GM11168 (cell line): ENCODE data around the gene ABLIM2.

Experiments used
- in situ Hi-C: fragments of 300-500 bp; cut with MboI; formaldehyde crosslinking; loops from one replicate; pipeline ENCODE4 v1.12.0; 2022; ENCODE audit warnings: low sequenced_read_pairs; ENCODE audit not compliant: unreplicated experiment

Gene ABLIM2

GRCh38 chr4:8038719-8039251, 119.8 kb downstream of the ABLIM2 start:
- in situ Hi-C loops, result no loop called here

GRCh38 chr4:8038083-8038482, 120.5 kb downstream of the ABLIM2 start:
- in situ Hi-C loops, result no loop called here

GRCh38 chr4:8037150-8037769, 121.4 kb downstream of the ABLIM2 start:
- in situ Hi-C loops, result no loop called here

- in situ Hi-C loops, result no loop called here
These were observed 123.2 kb downstream of the ABLIM2 start for GRCh38 chr4:8035371-8035780.

GRCh38 chr4:8033829-8034528, 124.6 kb downstream of the ABLIM2 start:
- in situ Hi-C loops, result no loop called here

GRCh38 chr4:8033067-8033755, 125.4 kb downstream of the ABLIM2 start:
- in situ Hi-C loops, result no loop called here

GRCh38 chr4:8032381-8032780, 126.2 kb downstream of the ABLIM2 start:
- in situ Hi-C loops, result no loop called here

GRCh38 chr4:8030121-8030781, 128.4 kb downstream of the ABLIM2 start:
- in situ Hi-C loops, result no loop called here

- in situ Hi-C loops, result no loop called here
These were observed 128.9 kb downstream of the ABLIM2 start for GRCh38 chr4:8029689-8030088.

- in situ Hi-C loops, result no loop called here
These were observed 129.6 kb downstream of the ABLIM2 start for GRCh38 chr4:8028884-8029568.

- in situ Hi-C loops, result no loop called here
These were observed 130.2 kb downstream of the ABLIM2 start for GRCh38 chr4:8028368-8028767.

- in situ Hi-C loops, result no loop called here
These were observed 132.2 kb downstream of the ABLIM2 start for GRCh38 chr4:8026453-8026852.

GRCh38 chr4:8025668-8026067, 132.9 kb downstream of the ABLIM2 start:
- in situ Hi-C loops, result no loop called here

- in situ Hi-C loops, result no loop called here
These were observed 134.4 kb downstream of the ABLIM2 start for GRCh38 chr4:8024073-8024786.

GRCh38 chr4:8023696-8024033, 134.9 kb downstream of the ABLIM2 start:
- in situ Hi-C loops, result no loop called here

- in situ Hi-C loops, result no loop called here
These were observed 135.6 kb downstream of the ABLIM2 start for GRCh38 chr4:8022767-8023695.

GRCh38 chr4:8021796-8022195, 136.8 kb downstream of the ABLIM2 start:
- in situ Hi-C loops, result no loop called here
